IMR-90 (cell line): ENCODE results near the gene PTGR3. TPM values are rescaled to one million over a fixed set of nuclear protein-coding genes. Genes with fewer than 3 reads are reported as not detected.

Source experiments
- ATAC-seq: fragments of 200-7000 bp; cut with Tn5 transposase; 2 replicates; pipeline ENCODE4 v1.9.1; 2020; ENCODE audit warnings: low read depth, mild to moderate bottlenecking, moderate library complexity
- BruUV-seq: library from RNA; stranded (reverse); fragments of 400-500 nt; replicated peaks from 2 replicates; lab custom pipeline; 2021; lab: Mats Ljungman, UMichigan
- CTCF ChIA-PET: fragments of 300-600 bp; formaldehyde crosslinking; extraction: SDS; loops from one replicate; lab custom pipeline; 2021; ENCODE audit warnings: antibody characterized with exemption; lab: Yijun Ruan, JAX
- POLR2A ChIA-PET: fragments of 300-600 bp; sonication (Branson Sonifier 250); formaldehyde crosslinking; loops from one replicate; lab custom pipeline; 2022; ENCODE audit warnings: antibody characterized with exemption; ENCODE audit not compliant: unreplicated experiment; lab: Charles Lee
- DNase-seq: peaks from one replicate; pipeline ENCODE4 v3.0.0; 2013
- H2AFZ ChIP-seq: replicated peaks from 2 replicates; pipeline ENCODE3; 2013; ENCODE audit warnings: low read length, mild to moderate bottlenecking; ENCODE audit not compliant: poor library complexity
- H2AK5ac ChIP-seq: 2 replicates; pipeline ENCODE4 v1.6.1; 2013; ENCODE audit warnings: low read depth, low read length, inconsistent platforms
- H2AK9ac ChIP-seq: replicated peaks from 2 replicates; pipeline ENCODE3; 2013; ENCODE audit warnings: mild to moderate bottlenecking, low read depth, low read length, moderate library complexity; ENCODE audit not compliant: poor library complexity
- H2BK120ac ChIP-seq: 2 replicates; pipeline ENCODE4 v1.6.1; 2013; ENCODE audit warnings: low read depth, low read length, inconsistent platforms
- H2BK15ac ChIP-seq: 3 replicates; pipeline ENCODE4 v1.6.1; 2013; ENCODE audit warnings: low read depth, low read length, inconsistent platforms
- H2BK20ac ChIP-seq: 2 replicates; pipeline ENCODE4 v1.6.1; 2013; ENCODE audit warnings: low read depth, mild to moderate bottlenecking, inconsistent platforms, low read length, moderate library complexity
- H2BK5ac ChIP-seq: 2 replicates; pipeline ENCODE4 v1.6.1; 2013; ENCODE audit warnings: mild to moderate bottlenecking, low read depth, low read length, inconsistent platforms; ENCODE audit not compliant: poor library complexity, severe bottlenecking
- H3K14ac ChIP-seq: replicated peaks from 2 replicates; pipeline ENCODE4 v1.6.1; 2013; ENCODE audit warnings: low read depth, low read length, inconsistent platforms
- H3K18ac ChIP-seq: 2 replicates; pipeline ENCODE4 v1.6.1; 2013; ENCODE audit warnings: low read depth, low read length, control low read depth
- H3K23ac ChIP-seq: 2 replicates; pipeline ENCODE4 v1.6.1; 2013; ENCODE audit warnings: low read depth, low read length, inconsistent platforms
- H3K27ac ChIP-seq: 2 replicates; pipeline ENCODE4 v1.5.1; 2013; ENCODE audit warnings: mild to moderate bottlenecking, control low read depth, low read length; ENCODE audit not compliant: insufficient read depth
- H3K27me3 ChIP-seq: 2 replicates; pipeline ENCODE4 v1.6.1; 2013; ENCODE audit warnings: low read length; ENCODE audit not compliant: control insufficient read depth, insufficient read depth
- H3K36me3 ChIP-seq: 2 replicates; pipeline ENCODE4 v1.6.1; 2013; ENCODE audit warnings: low read length, mixed read lengths; ENCODE audit not compliant: control insufficient read depth, insufficient read depth
- H3K4ac ChIP-seq: 2 replicates; pipeline ENCODE4 v1.6.1; 2013; ENCODE audit warnings: low read depth, low read length, inconsistent platforms
- H3K4me1 ChIP-seq: 2 replicates; pipeline ENCODE4 v1.6.1; 2013; ENCODE audit warnings: low read length, mixed read lengths; ENCODE audit not compliant: control insufficient read depth, insufficient read depth
- H3K4me2 ChIP-seq: 2 replicates; pipeline ENCODE4 v1.6.1; 2013; ENCODE audit warnings: low read depth, mild to moderate bottlenecking, control low read depth, low read length, moderate library complexity
- H3K4me3 ChIP-seq: 2 replicates; pipeline ENCODE4 v1.5.1; 2013; ENCODE audit warnings: low read depth, mild to moderate bottlenecking, control low read depth, low read length, moderate library complexity; ENCODE audit not compliant: insufficient read depth
- H3K56ac ChIP-seq: 2 replicates; pipeline ENCODE4 v1.6.1; 2013; ENCODE audit warnings: low read length, inconsistent platforms; ENCODE audit not compliant: insufficient read depth; ENCODE audit errors: extremely low read depth
- H3K79me1 ChIP-seq, 2 experiments: 2 replicates each; pipeline ENCODE4 v1.6.1; 2013; ENCODE audit warnings: low read length in 2 of 2, inconsistent platforms in 1 of 2, low read depth in 1 of 2
- H3K9ac ChIP-seq: 2 replicates; pipeline ENCODE4 v1.6.1; 2013; ENCODE audit warnings: low read depth, low read length, control low read depth
- H3K9me1 ChIP-seq: 2 replicates; pipeline ENCODE4 v1.6.1; 2013; ENCODE audit warnings: low read length, inconsistent platforms; ENCODE audit not compliant: insufficient read depth
- H3K9me3 ChIP-seq: 2 replicates; pipeline ENCODE4 v1.6.1; 2013; ENCODE audit warnings: low read length; ENCODE audit not compliant: control insufficient read depth, insufficient read depth
- H4K20me1 ChIP-seq: 2 replicates; pipeline ENCODE4 v1.6.1; 2013; ENCODE audit warnings: low read length, inconsistent platforms; ENCODE audit not compliant: insufficient read depth
- H4K5ac ChIP-seq: 2 replicates; pipeline ENCODE4 v1.6.1; 2013; ENCODE audit warnings: mild to moderate bottlenecking, low read depth, low read length, control low read depth
- H4K8ac ChIP-seq, 2 experiments: 2 replicates each; pipeline ENCODE4 v1.6.1; 2013; ENCODE audit warnings: low read depth in 2 of 2, low read length in 2 of 2, control low read depth in 1 of 2, inconsistent platforms in 1 of 2
- H4K91ac ChIP-seq: 2 replicates; pipeline ENCODE4 v1.6.1; 2013; ENCODE audit warnings: low read depth, low read length, inconsistent platforms; ENCODE audit not compliant: insufficient read depth
- CHD1 ChIP-seq: IDR thresholded peaks from 2 replicates; pipeline ENCODE4 v1.6.1; 2012; ENCODE audit warnings: low read depth, low read length, improper control_type of control experiment
- CTCF ChIP-seq: conservative IDR thresholded peaks from 2 replicates; pipeline ENCODE4 v1.5.1; 2012; ENCODE audit warnings: mild to moderate bottlenecking, low read depth, low read length, improper control_type of control experiment
- ELK1 ChIP-seq: fragments of 150-350 bp; IDR thresholded peaks from 2 replicates; pipeline ENCODE4 v1.6.1; 2016; ENCODE audit warnings: low read depth, mild to moderate bottlenecking, low read length, moderate library complexity, borderline replicate concordance
- MXI1 ChIP-seq: IDR thresholded peaks from 2 replicates; pipeline ENCODE4 v1.6.1; 2012; ENCODE audit warnings: low read depth, mild to moderate bottlenecking, low read length, moderate library complexity, borderline replicate concordance
- RAD21 ChIP-seq: IDR thresholded peaks from 2 replicates; pipeline ENCODE4 v1.6.1; 2012; ENCODE audit warnings: low read length, improper control_type of control experiment
- WGBS, 2 experiments: methylation state at CpG; one replicate each; pipeline versions ENCODE4 v1.1.5 to v1.1.7; 2013; ENCODE audit warnings: missing lambda C conversion rate in 2 of 2; ENCODE audit not compliant: insufficient read length in 1 of 2; ENCODE audit errors: extremely low coverage in 2 of 2; 5-methylcytosine and 5-hydroxymethylcytosine counted together
- dilution Hi-C: fragments of 300-500 bp; cut with HindIII; formaldehyde crosslinking; loops from one replicate; pipeline ENCODE4 v1.14.3; 2018; ENCODE audit warnings: low sequenced_read_pairs; ENCODE audit not compliant: unreplicated experiment
- in situ Hi-C: fragments of 300-500 bp; cut with MboI; formaldehyde crosslinking; loops from 3 replicates; pipeline ENCODE4 v1.14.3; 2019; ENCODE audit warnings: low sequenced_read_pairs, inconsistent platforms, mixed read lengths
- intact Hi-C: fragments of 100-400 bp; cut with micrococcal nuclease; formaldehyde crosslinking; loops from 2 replicates; pipeline ENCODE4 v1.10.0; 2022
- polyA plus RNA-seq, 3 experiments: library from polyadenylated mRNA; depleted of rRNA; stranded (reverse); fragments of >200 nt; gene quantifications; 2 replicates each; pipeline ENCODE4 v1.2.3, GENCODE V29; 2012; ENCODE audit warnings: low replicate concordance in 1 of 3
- total RNA-seq: library from RNA; depleted of rRNA; stranded (reverse); fragments of >200 nt; gene quantifications from 2 replicates; pipeline ENCODE4 v1.2.3, GENCODE V29; 2012

PTGR3 gene
- total and polyA plus RNA-seq, 2 of the 4 experiments (the other 2 are of a cell fraction) = 16.1 to 26.4 TPM

GRCh38 chr18:75238100-75238499 lies 29.2 kb upstream of the PTGR3 start:
- POLR2A ChIA-PET = no interaction called here
- Histone ChIP-seq H4K91ac (no peak overlapping the region), H2AK5ac (no peak overlapping the region), H3K4me2 (no peak overlapping the region), H3K27me3 (no peaks in the 10 kb centered on the region), H3K4me3 (no peak overlapping the region), H3K18ac (no peak overlapping the region), H4K20me1 (peaks cover 3% of the 10 kb centered on the region; the same call in 1 of the 2 replicates), H3K9me1 (peaks cover 9% of the 10 kb centered on the region), H3K9me3 (peaks cover 5% of the 10 kb centered on the region), H3K36me3 (peaks cover 6% of the 10 kb centered on the region; the same call in 1 of the 2 replicates), H2BK15ac (no peak overlapping the region), H3K27ac (no peak overlapping the region), H3K4ac (no peak overlapping the region), H3K23ac (no peak overlapping the region), H3K14ac (no peak overlapping the region), H4K5ac (no peak overlapping the region), H2BK20ac (no peak overlapping the region), H2BK5ac (no peak overlapping the region), H3K4me1 (no peaks in the 10 kb centered on the region), H2BK120ac (no peak overlapping the region), H3K9ac (no peak overlapping the region), H2AK9ac (no peak overlapping the region), H4K8ac (no peak overlapping the region), H3K79me1 (peaks cover 20 to 54% of the 10 kb centered on the region in 2 experiments), H2AFZ (no peak overlapping the region), H3K56ac (no peak overlapping the region)
- WGBS, 2 experiments = 95% methylated on average over 12 of the region's 13 CpGs; no CpG with 5 or more reads in 1 of the 2 experiments
- dilution Hi-C loops = no loop called here
- no TSS peak for BruUV-seq
- TF ChIP-seq CTCF (no peak), MXI1 (no peak), RAD21 (no peak), CHD1 (no peak), ELK1 (no peak)
- in situ Hi-C loops = no loop called here
- ATAC-seq (no peak), DNase-seq (no peak)
- intact Hi-C loops = no loop called here
- CTCF ChIA-PET = no interaction called here
